HG02870 (cell line): ENCODE measurements around the gene TEX44.
"Not testable (repeated sequence)": the region's sequence is repeated elsewhere in the genome, so short reads cannot be mapped to it uniquely, and the experiment has no call there.

ENCODE experiments used
- ATAC-seq: cut with Tn5 transposase; IDR thresholded peaks from one replicate; pipeline ENCODE4 v1.9.1; 2021; ENCODE audit warnings: mild to moderate bottlenecking, moderate library complexity; ENCODE audit not compliant: unreplicated experiment

Gene TEX44

DNA sequence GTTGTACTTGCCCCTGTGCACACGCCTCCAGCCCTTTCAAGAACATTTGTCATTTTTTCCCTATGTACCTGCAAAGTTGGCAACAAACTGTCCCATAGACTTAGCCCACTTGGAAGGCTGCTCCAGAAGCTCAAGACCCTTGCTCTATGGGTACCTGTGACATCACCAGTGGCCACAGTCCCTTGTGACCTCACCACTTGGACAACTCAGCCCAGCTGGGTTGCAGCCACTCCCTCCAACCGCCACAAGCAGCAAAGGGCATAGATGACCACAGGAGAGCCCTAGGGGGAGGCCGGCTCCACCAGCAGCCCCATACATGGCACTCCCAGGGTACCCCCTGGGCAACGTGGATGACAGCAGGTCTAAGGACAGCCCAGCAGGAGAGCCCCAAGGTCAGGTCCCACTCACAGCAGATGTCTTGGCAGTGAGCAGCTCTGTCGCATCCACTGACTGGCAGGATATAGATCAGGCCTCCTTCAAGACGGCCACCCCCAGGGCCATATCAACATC lies at the start of gene TEX44:
TEX44 (plus strand) TSS at position 229 of the 510 bp plus-strand sequence; CDS start at position 317, 88 bp downstream.
- no peak for ATAC-seq

DNA sequence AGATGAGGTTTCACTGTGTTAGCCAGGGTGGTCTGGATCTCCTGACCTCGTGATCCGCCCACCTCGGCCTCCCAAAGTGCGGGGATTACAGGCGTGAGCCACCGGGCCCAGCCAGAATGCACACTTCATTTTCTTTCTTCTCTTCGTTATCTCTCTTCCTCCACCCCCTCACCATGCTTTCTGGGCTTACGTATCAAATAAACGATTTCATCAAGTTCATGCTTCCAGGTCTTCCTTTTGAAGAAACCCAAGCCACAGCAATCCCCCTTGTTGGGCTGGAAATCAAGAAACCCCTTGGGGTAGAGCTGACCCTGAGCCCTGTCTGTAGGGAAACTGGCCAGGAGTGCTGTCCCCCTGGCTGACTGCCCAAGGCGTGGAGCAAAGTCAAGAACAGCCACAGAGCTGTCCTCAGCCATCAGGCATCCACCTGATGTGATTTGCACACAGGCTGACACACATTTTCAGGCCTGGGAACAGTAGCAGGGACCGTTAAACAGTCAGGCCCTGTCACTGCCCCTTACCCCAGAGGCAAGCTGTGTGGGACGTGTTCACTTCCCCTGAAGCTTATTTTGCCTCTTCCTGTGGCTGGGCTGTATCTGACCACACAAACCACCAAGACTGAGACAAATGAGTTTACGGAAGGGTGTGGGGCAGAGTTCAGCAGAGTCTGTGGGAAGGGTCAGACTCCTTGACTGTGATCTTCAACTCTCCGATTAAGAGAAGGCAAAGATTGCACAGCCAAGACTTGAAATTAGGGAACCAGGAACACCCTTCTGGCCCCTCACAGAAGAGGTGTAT lies 47.4 kb upstream of the TEX44 start:
- ATAC-seq: peak; percentile 99

DNA sequence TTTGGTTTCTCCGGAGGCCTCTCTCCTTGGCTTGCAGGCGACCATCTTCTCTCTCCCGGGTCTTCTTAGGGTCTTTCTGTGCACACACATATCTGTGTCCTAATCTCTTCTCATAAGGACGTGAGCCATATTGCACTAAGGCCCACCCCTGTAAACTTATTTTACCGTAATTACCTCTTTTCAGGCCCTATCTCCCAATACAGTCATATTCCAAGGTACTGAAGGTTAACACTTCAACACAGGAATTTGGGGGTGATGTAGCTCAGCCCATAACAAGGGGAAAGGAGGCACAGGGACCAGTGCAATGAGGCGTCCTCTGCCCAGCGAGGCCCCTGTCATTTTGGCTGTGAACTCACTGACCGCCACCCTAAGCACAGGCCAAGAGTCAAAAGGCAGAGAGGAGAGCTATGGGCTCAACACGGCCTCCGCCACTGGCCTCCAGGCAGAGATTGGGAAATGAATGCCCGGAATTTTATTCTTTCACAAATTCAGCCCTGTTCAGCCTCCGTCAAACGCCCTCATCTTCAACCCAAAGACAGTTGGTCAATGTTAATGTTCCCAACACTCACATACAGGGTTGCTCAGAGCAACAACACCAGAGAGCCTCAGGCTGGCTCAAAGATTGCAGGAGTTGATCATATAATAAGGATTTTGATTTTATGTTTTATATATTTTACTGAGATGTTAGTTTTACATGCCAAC lies 46.5 kb upstream of the TEX44 start:
- ATAC-seq: no peak

DNA sequence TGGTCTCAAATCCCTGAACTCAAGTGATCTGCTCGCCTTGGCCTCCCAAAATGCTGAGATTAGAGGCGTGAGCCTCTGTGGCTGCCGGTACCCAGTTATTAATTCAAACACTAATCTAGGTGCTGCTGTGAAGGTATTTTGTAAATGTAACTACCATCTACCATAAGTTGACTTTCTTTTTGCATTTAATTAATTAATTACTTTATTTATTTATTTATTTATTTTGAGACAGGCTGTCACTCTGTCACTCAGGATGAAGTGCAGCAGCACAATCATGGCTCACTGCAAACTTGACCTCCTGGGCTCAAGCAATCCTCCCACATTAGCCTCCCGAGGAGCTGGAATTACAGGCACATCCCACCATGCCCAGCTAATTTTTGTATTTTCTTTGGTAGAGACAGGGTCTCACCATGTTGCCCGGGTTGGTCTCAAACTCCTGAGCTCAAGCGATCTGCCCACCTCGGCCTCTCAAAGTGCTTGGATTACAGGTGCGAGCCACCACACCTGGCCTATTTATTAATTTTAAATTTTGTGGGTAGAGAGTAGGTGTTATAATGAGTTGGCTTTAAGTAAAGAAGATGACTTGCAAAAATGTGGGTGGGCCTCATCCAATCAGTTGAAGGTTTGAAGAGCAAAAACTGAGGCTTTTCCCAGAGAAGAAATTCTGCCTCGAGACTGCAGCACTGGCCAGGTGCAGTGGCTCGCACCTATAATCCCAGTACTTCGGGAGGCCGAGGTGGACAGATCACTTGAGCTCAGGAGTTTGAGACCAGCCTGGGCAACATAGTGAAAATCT lies 45.2 kb upstream of the TEX44 start:
- no peak for ATAC-seq

DNA sequence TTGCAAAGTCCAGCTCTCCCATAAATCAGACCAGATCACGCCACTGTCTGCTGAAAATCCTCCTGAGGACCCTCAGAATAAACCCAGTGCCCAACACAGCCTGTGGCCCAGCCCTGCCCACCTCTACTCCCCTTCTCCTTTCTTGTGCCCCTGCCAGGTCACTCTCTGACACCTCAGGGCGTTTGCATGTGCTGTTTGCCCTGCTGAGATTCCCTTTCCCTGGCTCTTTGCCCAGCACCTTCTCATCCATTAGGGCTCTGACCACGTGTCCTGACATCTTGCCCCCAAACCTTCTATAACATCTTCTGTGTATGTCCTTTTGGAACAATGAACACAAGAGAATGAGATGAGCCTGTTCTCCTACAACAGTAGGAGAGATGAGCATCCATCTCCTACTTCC lies 43.9 kb upstream of the TEX44 start:
- ATAC-seq: no peak

DNA sequence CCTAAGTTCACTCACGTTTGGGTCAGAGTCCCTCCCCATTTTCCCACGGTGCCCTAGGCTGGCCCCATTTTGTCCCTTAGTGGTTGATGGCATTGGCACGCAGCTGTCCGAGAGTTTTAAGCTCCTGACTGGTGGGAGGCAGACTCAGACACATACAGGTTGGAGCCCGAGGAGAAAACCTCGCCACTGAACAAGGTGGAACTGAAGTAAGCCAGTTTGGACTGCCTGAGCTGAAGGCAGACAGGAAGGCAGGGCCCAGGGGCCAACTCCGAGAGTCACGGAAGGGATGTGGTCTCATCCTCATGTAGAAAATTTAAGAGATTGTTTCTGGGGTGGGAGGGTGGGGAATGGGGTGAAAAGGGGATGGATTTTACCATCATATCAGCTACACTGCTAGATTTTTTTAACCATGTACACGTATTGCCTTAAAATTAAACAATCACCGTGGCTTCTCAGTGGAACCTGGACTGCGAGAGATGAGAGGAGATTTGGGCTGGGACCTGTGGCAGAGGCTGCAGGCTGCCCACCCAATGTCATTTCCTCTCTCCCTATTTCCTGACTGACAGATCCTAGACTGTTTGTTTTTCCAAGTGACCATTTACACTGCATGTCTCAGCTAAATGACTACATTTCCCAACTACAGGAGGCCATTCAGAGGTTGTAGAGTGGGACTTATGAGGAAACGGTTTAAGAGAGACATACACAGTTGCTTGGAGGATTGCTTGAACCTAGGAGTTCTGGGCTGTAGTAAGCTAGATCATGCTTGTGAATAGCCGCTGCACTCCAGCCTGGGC lies 43.0 kb upstream of the TEX44 start:
- ATAC-seq: no peak

DNA sequence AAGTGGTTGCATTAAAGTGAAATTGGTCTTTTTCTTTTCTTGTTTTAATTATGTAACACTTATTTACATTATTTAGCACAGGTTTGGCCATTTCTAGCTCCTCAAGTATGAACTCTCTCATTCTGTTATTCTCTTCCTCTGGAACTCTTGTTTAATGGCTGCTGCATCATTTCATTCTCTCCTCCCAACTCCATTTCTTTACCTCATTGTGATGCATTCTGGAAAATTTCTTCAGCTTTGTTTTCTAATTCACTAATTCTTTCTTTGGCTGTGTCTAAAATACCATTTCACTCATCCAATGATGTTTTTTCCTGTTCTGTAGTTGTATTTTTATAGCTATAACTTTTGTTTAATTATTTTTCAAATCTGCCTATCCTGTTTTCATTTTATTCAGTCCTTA lies 39.9 kb upstream of the TEX44 start:
- ATAC-seq: no peak

DNA sequence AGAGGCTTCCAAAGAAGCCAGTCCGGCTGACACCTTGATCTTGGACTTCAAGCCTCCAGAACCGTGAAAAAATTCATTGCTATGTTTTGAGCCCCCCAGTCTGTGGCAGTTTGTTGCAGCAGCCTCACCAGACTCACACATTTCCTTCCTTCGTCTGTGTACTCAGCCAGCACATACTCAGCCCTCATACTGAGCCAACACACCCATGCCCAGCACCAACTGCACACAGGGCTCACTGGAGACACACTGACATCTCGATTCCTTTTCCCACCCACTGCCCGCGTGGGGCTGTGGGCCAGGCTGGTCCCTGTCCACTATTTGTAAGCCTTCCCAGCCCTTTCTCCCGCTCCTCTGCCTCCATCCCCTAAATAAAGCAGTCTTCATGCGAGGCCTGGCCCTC lies 38.3 kb upstream of the TEX44 start:
- no peak for ATAC-seq

DNA sequence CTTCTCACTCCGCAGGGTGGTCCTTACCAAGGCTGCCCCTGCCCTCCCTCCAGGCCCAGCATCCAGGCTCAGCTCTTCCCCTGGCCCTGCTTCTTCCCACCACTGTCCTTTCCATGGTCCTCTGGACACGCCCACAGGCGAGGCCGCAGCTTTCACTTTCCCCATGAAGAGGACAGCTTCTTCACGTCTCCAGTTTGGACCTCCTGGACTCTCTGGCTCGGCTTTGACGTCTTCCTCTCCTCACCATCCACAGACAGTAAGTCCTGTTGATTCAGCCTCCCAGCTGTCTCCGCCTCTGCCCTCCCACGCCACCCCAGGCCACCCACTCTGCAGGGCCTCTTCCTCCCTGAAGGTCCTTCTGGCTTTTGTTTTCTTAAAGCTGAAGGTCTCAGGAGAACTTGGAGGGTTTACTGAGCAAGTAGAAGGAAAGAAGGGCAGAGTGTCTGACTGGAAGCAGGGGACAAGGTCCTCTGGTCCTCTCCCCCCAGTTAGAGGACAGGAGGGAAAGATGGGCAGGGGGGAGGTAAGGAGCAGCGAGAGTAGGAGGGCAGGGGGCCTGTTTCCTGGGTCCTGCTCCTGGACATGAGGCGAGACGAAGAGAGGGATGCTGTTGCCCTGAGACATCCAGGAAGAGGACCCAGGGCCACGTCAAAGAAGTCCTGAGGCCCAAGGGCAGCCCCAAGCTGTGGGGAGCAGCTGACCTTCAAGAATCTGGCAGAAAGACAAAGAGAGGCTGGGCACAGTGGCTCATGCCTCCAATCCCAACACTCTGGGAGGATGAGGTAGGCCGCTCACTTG lies 37.7 kb upstream of the TEX44 start:
- ATAC-seq: no peak

DNA sequence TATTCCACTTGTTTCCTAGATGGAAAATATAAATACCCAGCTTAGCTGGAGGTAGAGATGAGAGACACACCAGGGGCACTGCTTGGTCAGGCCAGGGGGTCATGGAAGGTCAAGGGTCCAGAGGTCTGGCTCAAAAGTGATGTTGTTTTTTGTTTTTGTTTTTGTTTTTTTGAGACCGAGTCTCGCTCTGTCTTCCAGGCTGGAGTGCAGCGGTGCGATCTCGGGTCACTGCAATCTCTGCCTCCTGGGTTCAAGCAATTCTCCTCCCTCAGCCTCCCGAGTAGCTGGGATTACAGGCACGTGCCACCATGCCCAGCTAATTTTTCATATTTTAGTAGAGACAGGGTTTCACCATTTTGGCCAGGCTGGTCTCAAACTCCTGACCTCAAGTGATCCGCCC lies 36.2 kb upstream of the TEX44 start:
- ATAC-seq: not testable (repeated sequence)

DNA sequence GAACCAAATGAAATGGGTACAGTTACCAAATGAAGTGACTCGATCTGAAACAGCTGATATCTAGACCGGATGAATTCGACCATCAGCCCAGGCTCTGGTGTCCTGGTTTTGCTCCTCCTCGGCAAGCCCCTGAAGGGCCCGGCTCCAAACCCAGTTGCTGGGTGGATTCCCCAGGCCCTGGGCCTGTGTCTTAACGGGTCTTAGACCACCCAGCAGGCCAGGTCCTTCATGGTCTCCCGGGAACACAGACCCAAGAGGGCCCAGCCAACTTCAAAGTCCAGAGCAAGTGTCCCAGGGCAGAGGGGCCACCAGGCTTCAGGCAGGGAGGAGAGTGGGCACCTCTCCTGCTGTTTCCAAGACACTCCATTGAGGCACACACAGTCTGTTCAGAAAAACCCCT lies 35.7 kb upstream of the TEX44 start:
- no peak for ATAC-seq

DNA sequence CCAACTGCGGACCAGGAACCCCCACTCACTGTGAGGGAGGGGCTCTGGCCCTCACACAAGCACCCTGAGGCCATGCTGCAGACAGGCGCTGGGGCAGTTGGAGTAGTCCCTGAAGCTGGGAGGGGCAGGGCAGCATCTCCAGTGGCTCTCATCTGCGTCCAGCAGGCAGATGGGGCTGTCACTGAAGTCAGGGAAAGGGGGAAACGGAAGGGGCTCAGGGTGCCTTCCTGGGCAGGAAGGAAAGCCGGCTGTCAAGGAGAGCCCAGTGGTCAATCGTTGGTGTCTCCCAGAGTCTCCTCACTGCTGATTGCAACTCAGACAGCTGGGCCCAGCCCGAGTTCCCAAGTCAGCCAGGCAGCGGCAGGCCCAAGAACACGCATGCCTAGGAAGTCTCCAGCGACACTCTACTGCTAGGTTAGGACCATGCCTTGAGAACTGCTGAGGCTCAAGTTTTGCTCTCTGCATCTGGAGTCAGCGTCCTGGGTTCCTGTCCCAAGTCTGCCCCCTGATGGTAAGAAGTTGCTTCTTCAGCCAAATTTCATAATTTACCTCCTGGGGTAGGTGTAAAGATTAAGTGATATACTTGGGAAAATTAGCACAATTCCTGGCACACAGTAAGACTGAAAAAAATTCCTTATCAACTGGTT lies 35.0 kb upstream of the TEX44 start:
- ATAC-seq: peak; percentile 81

DNA sequence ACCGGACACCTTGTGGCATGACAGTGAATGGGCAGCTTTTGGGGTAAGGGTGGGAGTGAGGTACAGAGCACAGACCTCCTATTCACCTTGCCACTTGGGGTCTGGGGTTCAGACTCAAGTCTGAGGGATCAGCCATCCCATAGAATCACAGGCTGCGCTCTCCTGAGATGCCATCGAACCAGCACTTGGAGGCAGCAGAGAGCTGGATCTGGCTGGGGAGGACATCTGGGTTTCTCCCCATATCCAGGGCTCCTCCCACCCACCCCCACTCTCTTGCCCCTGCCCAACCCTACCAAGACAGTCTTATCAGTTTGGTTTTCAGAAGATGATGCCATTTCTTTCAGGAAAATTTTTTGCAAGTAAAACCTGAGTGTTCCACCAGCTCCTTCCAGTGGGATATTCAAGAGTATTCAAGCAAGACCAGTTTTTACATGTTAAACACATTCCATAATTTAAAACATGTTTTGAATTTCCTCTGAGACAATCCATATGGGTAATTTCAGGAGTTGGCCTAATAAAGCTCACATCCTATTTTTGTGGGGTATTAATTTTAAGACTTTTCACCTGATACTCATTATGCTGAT lies 29.2 kb upstream of the TEX44 start:
- no peak for ATAC-seq

DNA sequence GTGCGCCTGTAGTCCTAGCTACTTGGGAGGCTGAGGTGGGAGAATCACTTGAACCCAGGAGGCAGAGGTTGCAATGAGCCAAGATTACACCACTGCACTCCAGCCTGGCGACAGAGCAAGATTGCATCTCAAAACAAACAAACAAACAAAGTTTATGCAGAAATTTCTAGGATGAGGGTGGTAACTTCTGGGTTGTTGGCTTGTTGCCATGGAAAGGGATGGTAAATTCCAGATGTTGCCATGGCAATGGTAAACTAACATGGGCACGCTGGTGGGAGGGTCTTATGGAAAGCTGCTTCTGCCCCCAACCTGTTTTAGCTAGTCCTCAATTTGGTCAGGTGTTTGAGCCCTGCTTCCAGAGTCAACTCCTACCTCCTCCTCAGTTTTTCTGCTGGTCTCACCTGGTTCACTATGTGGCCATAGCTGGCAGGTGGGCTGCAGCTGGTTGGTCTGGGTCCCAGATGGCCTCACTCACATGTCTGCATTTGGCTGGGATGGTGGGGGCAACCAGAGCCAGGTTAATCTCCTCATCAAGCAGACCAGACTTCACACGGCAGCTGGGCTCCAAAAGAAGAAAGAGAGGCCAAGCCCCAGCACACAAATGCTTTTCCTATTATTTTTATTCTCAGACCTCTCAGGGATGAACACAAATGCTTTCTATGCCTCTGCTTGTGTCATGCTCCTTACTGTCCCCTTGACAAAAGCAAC lies 26.6 kb upstream of the TEX44 start:
- no peak for ATAC-seq

DNA sequence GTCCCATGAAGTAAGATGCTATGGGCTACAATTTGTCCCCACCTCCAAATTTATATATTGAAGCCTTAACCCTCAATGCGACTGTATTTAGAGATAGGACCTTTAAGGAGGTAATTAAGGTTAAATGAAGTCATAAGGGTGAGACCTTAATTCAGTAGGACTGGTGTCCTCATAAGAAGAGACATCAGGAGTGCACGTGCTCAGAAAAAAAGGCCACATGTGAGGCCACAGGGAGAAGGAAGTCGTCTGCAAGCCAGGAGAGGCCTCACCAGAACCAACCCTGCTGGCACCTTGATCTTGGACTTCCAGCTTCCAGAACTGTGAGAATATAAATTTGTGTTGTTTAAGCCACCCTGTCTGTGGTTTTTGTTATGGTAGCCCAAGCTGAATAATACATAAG lies 25.5 kb upstream of the TEX44 start:
- no peak for ATAC-seq

DNA sequence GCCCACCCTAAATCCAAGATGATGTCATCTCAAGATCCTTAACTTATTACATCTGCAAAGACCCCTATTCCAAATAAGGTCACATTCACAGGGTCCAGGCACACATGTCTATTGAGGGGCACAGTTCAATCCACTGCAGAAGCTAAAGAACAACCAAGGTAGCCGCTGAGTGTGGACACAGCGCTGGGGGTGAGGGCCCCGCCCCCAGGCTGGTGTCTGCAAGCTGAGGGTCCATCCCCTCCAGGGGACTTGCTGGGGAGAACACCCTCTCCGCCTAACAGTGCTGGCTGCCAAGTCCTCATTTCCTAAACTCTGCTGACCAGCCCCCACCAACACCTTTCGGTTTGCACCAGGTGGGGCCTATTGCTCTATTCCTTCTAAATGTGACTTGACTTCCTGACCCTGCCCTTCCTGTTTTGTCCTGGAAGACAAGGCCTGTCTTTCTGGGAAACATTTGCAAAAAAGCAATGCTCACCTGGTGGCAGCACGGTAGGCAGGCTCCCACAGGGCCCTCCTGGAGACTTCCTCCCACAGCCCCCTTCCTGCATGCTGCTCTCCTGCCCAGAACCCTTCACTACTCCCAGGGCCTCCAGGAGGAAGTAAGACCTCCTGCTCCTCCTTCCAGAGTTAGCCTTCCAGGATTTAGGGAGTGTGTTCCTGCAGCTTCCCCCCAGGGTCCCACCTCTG lies 24.4 kb upstream of the TEX44 start:
- ATAC-seq: no peak

DNA sequence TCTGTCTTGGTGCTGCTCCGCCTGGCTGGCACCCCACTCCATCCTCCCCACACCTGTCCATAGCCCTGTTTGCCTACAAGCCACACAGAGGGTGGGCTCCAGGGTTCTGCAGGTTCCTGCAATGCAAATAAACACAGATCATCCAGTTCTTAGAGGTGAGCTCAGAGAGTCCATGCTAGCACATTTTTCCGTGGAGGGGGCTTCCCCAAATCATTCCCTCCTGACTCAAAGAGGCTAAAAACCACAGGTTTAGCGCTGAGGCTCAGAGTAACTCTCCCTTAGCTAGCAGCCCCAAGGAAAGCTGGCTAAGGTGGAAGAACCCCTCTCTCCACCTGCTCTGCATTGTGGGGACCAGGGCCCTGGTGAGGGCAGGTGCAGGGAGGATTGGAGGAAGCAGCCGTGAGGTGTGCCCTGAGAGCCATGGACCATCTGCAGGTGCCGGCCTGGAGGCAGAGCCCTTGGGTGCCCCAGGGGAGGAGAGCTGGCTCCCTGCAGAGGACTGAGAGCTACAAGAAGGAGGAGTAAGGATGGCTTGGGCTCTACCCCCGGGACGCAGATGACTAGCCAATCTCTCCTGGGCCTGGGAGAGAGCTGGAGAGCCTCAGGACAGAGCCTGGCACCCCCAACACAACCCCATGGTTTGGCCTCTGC lies 23.8 kb upstream of the TEX44 start:
- ATAC-seq: no peak
